ENCODE data around the gene GPC1. TPM values are rescaled to one million over a fixed set of nuclear protein-coding genes. Genes with fewer than 3 reads are reported as not detected.
A peak's percentile ranks its signal among the peaks of the same experiment; 100 is the strongest.

The GPC1 gene
- total and polyA plus RNA-seq, 2 donors (not counting 3 experiments of a cell fraction or from before 2014, with no cell fraction given): 9.6 to 31.1 TPM

GRCh38 chr2:240469740-240470139 is 34.3 kb downstream of the GPC1 start:
- Histone ChIP-seq H3K27me3 (ENCODE audit: control insufficient read depth in 2 of 2, insufficient read depth in 2 of 2, low read length in 2 of 2) (no peaks in the 10 kb centered on the region), H3K4me3 (replicated peaks in 1 of 3; ENCODE audit: insufficient read depth in 1 of 3, low read depth in 1 of 3, low read length in 3 of 3) (no peak overlapping the region), H3K79me2 (ENCODE audit: control insufficient read depth, insufficient read depth, low read length) (no peaks in the 10 kb centered on the region), H3K36me3 (ENCODE audit: control insufficient read depth in 2 of 2, extremely low read depth in 1 of 2, insufficient read depth in 2 of 2, low read length in 2 of 2) (no peaks in the 10 kb centered on the region), H3K9ac (replicated peaks; ENCODE audit: extremely low read depth, insufficient read depth, low read length) (no peak overlapping the region), H3K4me2 (ENCODE audit: insufficient read depth, low read length) (no peak overlapping the region), H4K20me1 (replicated peaks; ENCODE audit: control insufficient read depth, extremely low read depth, insufficient read depth, low read length) (no peaks in the 10 kb centered on the region), H3K9me1 (replicated peaks; ENCODE audit: control insufficient read depth, extremely low read depth, insufficient read depth, low read length) (no peaks in the 10 kb centered on the region), H3K9me3 (replicated peaks; ENCODE audit: control insufficient read depth, insufficient read depth, low read length) (no peaks in the 10 kb centered on the region), H3K27ac (ENCODE audit: insufficient read depth, low read depth, low read length) (no peak overlapping the region), H3K4me1 (ENCODE audit: control insufficient read depth, extremely low read depth, insufficient read depth, low read length) (no peaks in the 10 kb centered on the region), H2AFZ (ENCODE audit: low read depth, low read length) (no peak overlapping the region)
- intact Hi-C loops (cut with micrococcal nuclease) (no loop called here), dilution Hi-C loops (cut with MboI; ENCODE audit: extremely low pct_ligation_motif_present, low sequenced_read_pairs) (no loop called here)
- DNase-seq (ENCODE audit: low read depth, low spot score) (no peak), FAIRE-seq (no peak)
- ChIA-PET CTCF (no interaction called here), POLR2A (no interaction called here)
- BruUV-seq (replicated peaks): no TSS peak
- peak; percentile 24 for TF ChIP-seq MAX (IDR thresholded peaks at IDR 0.05; ENCODE audit: insufficient read depth, insufficient read length)
- no peak for TF ChIP-seq CTCF (IDR thresholded peaks at IDR 0.05; ENCODE audit: extremely low read depth in 1 of 2, insufficient read depth in 1 of 2, low read depth in 1 of 2, low read length in 2 of 2)

GRCh38 chr2:240472078-240472790 is 36.8 kb downstream of the GPC1 start:
- FAIRE-seq: no peak

More at GRCh38 chr2:240472078-240472790, 36.8 kb downstream of the GPC1 start:
- BruUV-seq (replicated peaks): no TSS peak
- no peak overlapping the region for H3K4me2 ChIP-seq (ENCODE audit: insufficient read depth, low read length)
- H3K36me3 ChIP-seq (ENCODE audit: control insufficient read depth in 2 of 2, extremely low read depth in 1 of 2, insufficient read depth in 2 of 2, low read length in 2 of 2): no peaks in the 10 kb centered on the region
- no peaks in the 10 kb centered on the region for H3K9me1 ChIP-seq (replicated peaks; ENCODE audit: control insufficient read depth, extremely low read depth, insufficient read depth, low read length)
- H3K4me3 ChIP-seq (replicated peaks in 1 of 3; ENCODE audit: insufficient read depth in 1 of 3, low read depth in 1 of 3, low read length in 3 of 3): no peak overlapping the region
- H3K79me2 ChIP-seq (ENCODE audit: control insufficient read depth, insufficient read depth, low read length): no peaks in the 10 kb centered on the region
- no peaks in the 10 kb centered on the region for H3K27me3 ChIP-seq (ENCODE audit: control insufficient read depth in 2 of 2, insufficient read depth in 2 of 2, low read length in 2 of 2)
- CTCF ChIA-PET: no interaction called here
- no peak overlapping the region for H3K9ac ChIP-seq (replicated peaks; ENCODE audit: extremely low read depth, insufficient read depth, low read length)
- dilution Hi-C loops (cut with MboI; ENCODE audit: extremely low pct_ligation_motif_present, low sequenced_read_pairs) (no loop called here), intact Hi-C loops (cut with micrococcal nuclease) (no loop called here)
- no peak for TF ChIP-seq FOS (IDR thresholded peaks at IDR 0.05; ENCODE audit: borderline replicate concordance, insufficient read depth, low read length)
- TF ChIP-seq JUN (IDR thresholded peaks at IDR 0.05; ENCODE audit: borderline replicate concordance, insufficient read depth, insufficient read length, low read depth): no peak
- no peak for TF ChIP-seq POLR2AphosphoS5 (IDR thresholded peaks at IDR 0.05; ENCODE audit: insufficient read depth, low read depth, low read length)
- TF ChIP-seq EZH2 (IDR thresholded peaks at IDR 0.05; ENCODE audit: borderline replicate concordance, low read depth, low read length, severe bottlenecking): no peak
- TF ChIP-seq MYC (IDR thresholded peaks at IDR 0.05; ENCODE audit: low read depth, low read length): no peak
- TF ChIP-seq MAX (IDR thresholded peaks at IDR 0.05; ENCODE audit: insufficient read depth, insufficient read length): no peak
- no peak for TF ChIP-seq GATA2 (IDR thresholded peaks at IDR 0.05; ENCODE audit: insufficient read depth, insufficient read length, low read depth, low read length)
- no peak for TF ChIP-seq CTCF (IDR thresholded peaks at IDR 0.05; ENCODE audit: extremely low read depth in 1 of 2, insufficient read depth in 1 of 2, low read depth in 1 of 2, low read length in 2 of 2)
- no peak for DNase-seq (ENCODE audit: low read depth, low spot score)
- H3K9me3 ChIP-seq (replicated peaks; ENCODE audit: control insufficient read depth, insufficient read depth, low read length): no peaks in the 10 kb centered on the region
- no peaks in the 10 kb centered on the region for H3K4me1 ChIP-seq (ENCODE audit: control insufficient read depth, extremely low read depth, insufficient read depth, low read length)
- no peaks in the 10 kb centered on the region for H4K20me1 ChIP-seq (replicated peaks; ENCODE audit: control insufficient read depth, extremely low read depth, insufficient read depth, low read length)
- H3K27ac ChIP-seq (ENCODE audit: insufficient read depth, low read depth, low read length): no peak overlapping the region
- no peak overlapping the region for H2AFZ ChIP-seq (ENCODE audit: low read depth, low read length)
- POLR2A ChIA-PET: no interaction called here
